Measurements from ENCODE around the gene CHST15.

Gene CHST15

DNA sequence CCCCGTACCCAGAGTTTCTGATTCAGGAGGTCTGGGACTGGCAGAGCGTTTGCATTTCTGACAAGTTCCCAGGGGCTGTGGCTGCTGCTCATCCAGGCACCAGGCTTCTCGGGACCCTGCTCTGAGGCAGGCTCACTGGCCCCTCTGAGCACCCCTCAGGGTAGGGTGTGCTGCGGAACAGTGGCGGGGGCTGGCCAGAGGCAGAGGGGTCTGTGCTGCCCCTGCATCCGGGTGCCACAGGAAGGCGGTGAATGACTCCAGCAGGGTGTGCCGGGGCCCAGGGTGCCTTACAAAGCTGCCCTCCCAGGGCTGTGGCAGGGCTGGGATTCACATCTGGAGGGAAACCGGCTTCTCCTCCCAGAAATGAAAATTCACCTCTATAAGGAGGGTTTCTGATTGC lies 77.4 kb downstream of the CHST15 start:
- H3K4me1 ChIP-seq (ENCODE audit: control insufficient read depth, low read length): no peaks in the 10 kb centered on the region
- H3K36me3 ChIP-seq (ENCODE audit: control insufficient read depth, low read length): peaks cover 64% of the 10 kb centered on the region
- TF ChIP-seq, protein P1, sequence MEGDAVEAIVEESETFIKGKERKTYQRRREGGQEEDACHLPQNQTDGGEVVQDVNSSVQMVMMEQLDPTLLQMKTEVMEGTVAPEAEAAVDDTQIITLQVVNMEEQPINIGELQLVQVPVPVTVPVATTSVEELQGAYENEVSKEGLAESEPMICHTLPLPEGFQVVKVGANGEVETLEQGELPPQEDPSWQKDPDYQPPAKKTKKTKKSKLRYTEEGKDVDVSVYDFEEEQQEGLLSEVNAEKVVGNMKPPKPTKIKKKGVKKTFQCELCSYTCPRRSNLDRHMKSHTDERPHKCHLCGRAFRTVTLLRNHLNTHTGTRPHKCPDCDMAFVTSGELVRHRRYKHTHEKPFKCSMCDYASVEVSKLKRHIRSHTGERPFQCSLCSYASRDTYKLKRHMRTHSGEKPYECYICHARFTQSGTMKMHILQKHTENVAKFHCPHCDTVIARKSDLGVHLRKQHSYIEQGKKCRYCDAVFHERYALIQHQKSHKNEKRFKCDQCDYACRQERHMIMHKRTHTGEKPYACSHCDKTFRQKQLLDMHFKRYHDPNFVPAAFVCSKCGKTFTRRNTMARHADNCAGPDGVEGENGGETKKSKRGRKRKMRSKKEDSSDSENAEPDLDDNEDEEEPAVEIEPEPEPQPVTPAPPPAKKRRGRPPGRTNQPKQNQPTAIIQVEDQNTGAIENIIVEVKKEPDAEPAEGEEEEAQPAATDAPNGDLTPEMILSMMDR (IDR thresholded peaks at IDR 0.05; ENCODE audit: low read depth, low read length, poor library complexity, severe bottlenecking): no peak
- no peak for TF ChIP-seq EZH2phosphoT487 (IDR thresholded peaks at IDR 0.05; ENCODE audit: borderline replicate concordance, low read length)
- no peak overlapping the region for H3K4me2 ChIP-seq (ENCODE audit: low read length)
- H3F3A ChIP-seq (ENCODE audit: control insufficient read depth, insufficient read depth): no peaks in the 10 kb centered on the region
- H3K9me2 ChIP-seq (replicated peaks; ENCODE audit: control insufficient read depth, low read length): no peaks in the 10 kb centered on the region
- H3K79me2 ChIP-seq (ENCODE audit: control insufficient read depth, low read length): no peaks in the 10 kb centered on the region
- H3K9me3 ChIP-seq (ENCODE audit: control insufficient read depth, insufficient read depth, low read length): no peaks in the 10 kb centered on the region
- no peak overlapping the region for H3K27ac ChIP-seq (ENCODE audit: low read depth, low read length)
- no peaks in the 10 kb centered on the region for H4K20me1 ChIP-seq (ENCODE audit: control insufficient read depth, insufficient read depth, low read depth, low read length)
- H3K4me3 ChIP-seq (ENCODE audit: low read length): no peak overlapping the region
- no peaks in the 10 kb centered on the region for H3K27me3 ChIP-seq (ENCODE audit: control insufficient read depth, low read length)

DNA sequence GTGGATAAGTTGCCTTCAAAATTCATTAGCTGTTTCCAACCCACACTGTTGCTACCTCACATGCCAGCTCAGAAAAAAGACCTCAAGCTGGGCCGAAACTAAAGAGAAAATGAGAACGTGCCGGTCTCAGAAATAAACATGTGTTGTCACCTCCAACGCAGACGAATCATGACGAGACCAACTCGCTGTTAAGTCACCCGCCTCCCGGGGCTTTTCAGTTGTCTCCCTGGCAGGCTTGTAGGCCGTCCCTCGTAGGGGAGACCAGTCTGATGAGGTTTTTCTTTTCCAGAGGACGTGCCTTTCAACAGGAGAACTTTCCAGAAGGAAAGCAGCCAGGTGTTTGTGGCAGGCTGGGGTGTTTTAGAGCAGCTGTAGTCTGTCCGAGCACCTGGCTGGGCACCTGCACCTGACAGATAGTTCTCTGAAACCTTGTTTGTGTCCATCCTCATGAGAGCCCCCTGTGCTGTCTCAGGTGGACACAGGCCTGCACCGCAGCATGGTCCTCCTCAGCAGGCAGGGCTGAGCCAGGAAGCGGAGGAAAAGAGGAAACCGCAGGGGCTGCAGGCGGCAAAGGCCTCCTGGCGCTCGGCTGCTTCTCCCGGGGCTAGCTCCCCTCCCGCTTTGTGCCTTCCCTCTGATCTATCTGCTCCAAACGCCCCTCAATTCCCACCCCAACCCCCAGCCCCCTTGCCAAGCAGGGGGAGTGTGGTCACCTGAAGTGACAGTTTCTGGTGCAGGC lies 78.8 kb downstream of the CHST15 start:
- Histone ChIP-seq H3K27ac (ENCODE audit: low read depth, low read length) (no peak overlapping the region), H3K79me2 (ENCODE audit: control insufficient read depth, low read length) (no peaks in the 10 kb centered on the region), H3K9me2 (replicated peaks; ENCODE audit: control insufficient read depth, low read length) (no peaks in the 10 kb centered on the region)

DNA sequence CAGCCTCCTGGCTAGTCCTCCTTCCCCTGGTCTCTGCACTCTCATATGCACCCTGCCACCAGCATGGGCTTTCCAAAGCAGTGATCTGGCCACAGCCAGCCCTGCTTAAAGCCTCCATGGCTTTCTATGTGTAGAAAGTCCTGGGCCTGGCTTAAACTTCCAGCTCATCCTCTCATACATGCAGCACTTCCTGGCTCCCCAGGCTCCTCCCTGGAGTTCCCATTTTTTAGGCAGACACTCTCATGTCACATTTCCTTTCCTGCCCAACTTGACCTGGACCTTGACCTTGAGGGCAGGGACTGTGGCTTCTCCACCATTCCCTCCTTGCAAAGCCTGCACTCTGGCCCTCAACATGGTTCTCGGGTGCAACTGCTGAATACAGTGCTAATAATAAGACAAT lies 79.5 kb downstream of the CHST15 start:
- no peaks in the 10 kb centered on the region for H3K9me2 ChIP-seq (replicated peaks; ENCODE audit: control insufficient read depth, low read length)
- H3K79me2 ChIP-seq (ENCODE audit: control insufficient read depth, low read length): no peaks in the 10 kb centered on the region
- no peak overlapping the region for H3K4me2 ChIP-seq (ENCODE audit: low read length)
- H3K4me3 ChIP-seq (ENCODE audit: low read length): no peak overlapping the region
- no peaks in the 10 kb centered on the region for H3K4me1 ChIP-seq (ENCODE audit: control insufficient read depth, low read length)
- H3F3A ChIP-seq (ENCODE audit: control insufficient read depth, insufficient read depth): no peaks in the 10 kb centered on the region
- H3K36me3 ChIP-seq (ENCODE audit: control insufficient read depth, low read length): peaks cover 68% of the 10 kb centered on the region
- no peaks in the 10 kb centered on the region for H3K27me3 ChIP-seq (ENCODE audit: control insufficient read depth, low read length)
- no peaks in the 10 kb centered on the region for H4K20me1 ChIP-seq (ENCODE audit: control insufficient read depth, insufficient read depth, low read depth, low read length)
- H3K27ac ChIP-seq (ENCODE audit: low read depth, low read length): no peak overlapping the region
- H3K9me3 ChIP-seq (ENCODE audit: control insufficient read depth, insufficient read depth, low read length): no peaks in the 10 kb centered on the region
- no peak for TF ChIP-seq EZH2phosphoT487 (IDR thresholded peaks at IDR 0.05; ENCODE audit: borderline replicate concordance, low read length)
- TF ChIP-seq, protein P1 (IDR thresholded peaks at IDR 0.05; ENCODE audit: low read depth, low read length, poor library complexity, severe bottlenecking): no peak

More for the DNA sequence above, 78.8 kb downstream of the CHST15 start:
- Histone ChIP-seq H3K9me3 (ENCODE audit: control insufficient read depth, insufficient read depth, low read length) (no peaks in the 10 kb centered on the region), H3F3A (ENCODE audit: control insufficient read depth, insufficient read depth) (no peaks in the 10 kb centered on the region), H4K20me1 (ENCODE audit: control insufficient read depth, insufficient read depth, low read depth, low read length) (no peaks in the 10 kb centered on the region), H3K36me3 (ENCODE audit: control insufficient read depth, low read length) (peaks cover 65% of the 10 kb centered on the region), H3K27me3 (ENCODE audit: control insufficient read depth, low read length) (no peaks in the 10 kb centered on the region), H3K4me3 (ENCODE audit: low read length) (no peak overlapping the region), H3K4me1 (ENCODE audit: control insufficient read depth, low read length) (no peaks in the 10 kb centered on the region), H3K4me2 (ENCODE audit: low read length) (no peak overlapping the region)
- TF ChIP-seq, protein P1 (IDR thresholded peaks at IDR 0.05; ENCODE audit: low read depth, low read length, poor library complexity, severe bottlenecking): no peak
- TF ChIP-seq EZH2phosphoT487 (IDR thresholded peaks at IDR 0.05; ENCODE audit: borderline replicate concordance, low read length): no peak
